Loucy (cell line): Measurements from ENCODE around the gene SPATA3.

ENCODE experiments used
- EZH2phosphoT487 ChIP-seq: fragments of 200-600 bp; IDR thresholded peaks from 2 replicates; pipeline ENCODE4 v1.6.1; 2018; ENCODE audit warnings: antibody characterized with exemption, mild to moderate bottlenecking, moderate library complexity, borderline replicate concordance
- TF ChIP-seq, protein P1 (sequence below): fragments of 200-600 bp; sonication (generic); conservative IDR thresholded peaks from 2 replicates; pipeline ENCODE4 v1.5.1; 2014; ENCODE audit warnings: mild to moderate bottlenecking, antibody characterized with exemption, low read length

DNA sequence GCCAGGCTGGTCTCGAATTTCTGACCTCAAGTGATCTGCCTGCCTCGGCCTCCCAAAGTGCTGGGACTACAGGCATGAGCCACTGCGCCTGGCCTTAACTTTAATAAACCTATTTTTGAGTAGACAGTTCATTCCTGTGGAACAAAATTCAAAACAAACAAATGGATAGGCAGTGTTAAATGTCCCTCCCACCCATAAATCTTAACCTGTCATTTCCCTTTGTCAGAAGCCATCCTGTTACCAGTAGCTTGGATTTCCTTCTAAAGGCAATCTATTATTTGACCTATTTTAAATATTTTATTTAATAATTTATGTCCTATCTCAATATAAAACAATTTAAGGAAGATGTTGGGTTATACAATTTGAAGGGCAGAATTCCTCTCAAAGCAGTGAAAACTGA is 34.8 kb downstream of the SPATA3 start:
- TF ChIP-seq, protein P1, sequence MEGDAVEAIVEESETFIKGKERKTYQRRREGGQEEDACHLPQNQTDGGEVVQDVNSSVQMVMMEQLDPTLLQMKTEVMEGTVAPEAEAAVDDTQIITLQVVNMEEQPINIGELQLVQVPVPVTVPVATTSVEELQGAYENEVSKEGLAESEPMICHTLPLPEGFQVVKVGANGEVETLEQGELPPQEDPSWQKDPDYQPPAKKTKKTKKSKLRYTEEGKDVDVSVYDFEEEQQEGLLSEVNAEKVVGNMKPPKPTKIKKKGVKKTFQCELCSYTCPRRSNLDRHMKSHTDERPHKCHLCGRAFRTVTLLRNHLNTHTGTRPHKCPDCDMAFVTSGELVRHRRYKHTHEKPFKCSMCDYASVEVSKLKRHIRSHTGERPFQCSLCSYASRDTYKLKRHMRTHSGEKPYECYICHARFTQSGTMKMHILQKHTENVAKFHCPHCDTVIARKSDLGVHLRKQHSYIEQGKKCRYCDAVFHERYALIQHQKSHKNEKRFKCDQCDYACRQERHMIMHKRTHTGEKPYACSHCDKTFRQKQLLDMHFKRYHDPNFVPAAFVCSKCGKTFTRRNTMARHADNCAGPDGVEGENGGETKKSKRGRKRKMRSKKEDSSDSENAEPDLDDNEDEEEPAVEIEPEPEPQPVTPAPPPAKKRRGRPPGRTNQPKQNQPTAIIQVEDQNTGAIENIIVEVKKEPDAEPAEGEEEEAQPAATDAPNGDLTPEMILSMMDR, result no peak
- TF ChIP-seq EZH2phosphoT487, result no peak
